H1 (cell line): ENCODE measurements around the gene MAPK4. TPM values are rescaled to one million over a fixed set of nuclear protein-coding genes. Genes with fewer than 3 reads are reported as not detected.
A peak's percentile ranks its signal among the peaks of the same experiment; 100 is the strongest.

Experiments
- CTCF ChIA-PET: fragments of 300-600 bp; sonication (Branson Sonifier 250); formaldehyde crosslinking; loops from one replicate; lab custom pipeline; 2021; ENCODE audit not compliant: partially characterized antibody; lab: Charles Lee
- POLR2A ChIA-PET: fragments of 300-600 bp; sonication (Branson Sonifier 250); formaldehyde crosslinking; loops from one replicate; lab custom pipeline; 2021; ENCODE audit warnings: inconsistent platforms; ENCODE audit not compliant: partially characterized antibody; lab: Charles Lee
- DNase-seq, 2 experiments: peaks; one replicate each; pipeline versions ENCODE4 v3.0.0 to v3.0.0-alpha.2; 2010 to 2022; ENCODE audit warnings: low spot score in 2 of 2, low read depth in 1 of 2, mixed read lengths in 1 of 2
- FAIRE-seq: peaks from 2 replicates; lab custom pipeline; 2011; peaks lifted over from hg19 to GRCh38; lab: Jason Lieb, UNC
- H2AFZ ChIP-seq: 2 replicates; pipeline ENCODE4 v1.8.1; 2012; ENCODE audit warnings: low read length, inconsistent platforms
- H2AK5ac ChIP-seq: 2 replicates; pipeline ENCODE4 v1.6.1; 2013; ENCODE audit warnings: low read depth, low read length
- H2BK120ac ChIP-seq: replicated peaks from 2 replicates; pipeline ENCODE3; 2013; ENCODE audit warnings: low read depth, low read length, inconsistent platforms
- H2BK12ac ChIP-seq: 2 replicates; pipeline ENCODE4 v1.6.1; 2013; ENCODE audit warnings: low read depth, low read length
- H2BK15ac ChIP-seq: 2 replicates; pipeline ENCODE4 v1.6.1; 2013; ENCODE audit warnings: low read length
- H2BK20ac ChIP-seq: 2 replicates; pipeline ENCODE4 v1.6.1; 2013; ENCODE audit warnings: low read length
- H2BK5ac ChIP-seq: 2 replicates; pipeline ENCODE4 v1.6.1; 2013; ENCODE audit warnings: low read depth, low read length
- H3K14ac ChIP-seq: 2 replicates; pipeline ENCODE4 v1.6.1; 2013; ENCODE audit warnings: inconsistent platforms; ENCODE audit not compliant: insufficient read length
- H3K18ac ChIP-seq: 2 replicates; pipeline ENCODE4 v1.6.1; 2013; ENCODE audit warnings: low read length; ENCODE audit errors: extremely low read depth
- H3K23ac ChIP-seq: 2 replicates; pipeline ENCODE4 v1.6.1; 2013; ENCODE audit warnings: inconsistent platforms; ENCODE audit not compliant: insufficient read length
- H3K23me2 ChIP-seq: 2 replicates; pipeline ENCODE4 v1.6.1; 2013; ENCODE audit warnings: low read depth, low read length
- H3K27ac ChIP-seq: 2 replicates; pipeline ENCODE4 v1.6.1; 2011; ENCODE audit warnings: low read depth, low read length, inconsistent platforms
- H3K27me3 ChIP-seq, 4 experiments: replicated peaks in 1 of 4; 1 replicate in 1 of 4; 2 replicates in 3 of 4; pipeline versions ENCODE4 v1.6.1 to v1.8.1; 2011 to 2013; ENCODE audit warnings: low read length in 3 of 4, mild to moderate bottlenecking in 3 of 4, inconsistent platforms in 2 of 4, mixed read lengths in 2 of 4, moderate library complexity in 1 of 4; ENCODE audit not compliant: control insufficient read depth in 3 of 4, insufficient read depth in 3 of 4; ENCODE audit errors: extremely low read depth in 1 of 4
- H3K36me3 ChIP-seq, 4 experiments: 2 replicates each; pipeline versions ENCODE4 v1.6.1 to v1.8.1; 2011 to 2013; ENCODE audit warnings: mild to moderate bottlenecking in 4 of 4, low read length in 3 of 4, moderate library complexity in 2 of 4, control low read depth in 1 of 4, inconsistent platforms in 1 of 4; ENCODE audit not compliant: insufficient read depth in 4 of 4, control insufficient read depth in 2 of 4
- H3K4ac ChIP-seq: replicated peaks from 2 replicates; pipeline ENCODE3; 2013; ENCODE audit warnings: low read length, low read depth, mixed read lengths, inconsistent platforms; ENCODE audit not compliant: insufficient read length
- H3K4me1 ChIP-seq, 4 experiments: replicated peaks in 1 of 4; 1 replicate in 1 of 4; 2 replicates in 3 of 4; pipeline versions ENCODE4 v1.6.1 to v1.8.1; 2011 to 2013; ENCODE audit warnings: low read length in 3 of 4, inconsistent platforms in 2 of 4, mixed read lengths in 1 of 4; ENCODE audit not compliant: insufficient read depth in 4 of 4, control insufficient read depth in 3 of 4
- H3K4me2 ChIP-seq, 2 experiments: 2 replicates each; pipeline versions ENCODE4 v1.6.1 to v1.8.1; 2011 to 2013; ENCODE audit warnings: low read depth in 2 of 2, low read length in 2 of 2, control low read depth in 1 of 2, inconsistent platforms in 1 of 2, mild to moderate bottlenecking in 1 of 2; ENCODE audit not compliant: insufficient read depth in 1 of 2
- H3K4me3 ChIP-seq, 4 experiments: fragments of 200-600, 300-600 bp in 1 of 4; sonication (generic), shearing (Covaris generic), sonication (Bioruptor Twin) in 1 of 4; 2 replicates each; pipeline versions ENCODE4 v1.5.1 to v1.8.1; 2011 to 2016; ENCODE audit warnings: low read length in 4 of 4, low read depth in 3 of 4, control low read depth in 2 of 4, inconsistent platforms in 2 of 4, mild to moderate bottlenecking in 2 of 4, mixed read lengths in 1 of 4, moderate library complexity in 1 of 4; ENCODE audit not compliant: insufficient read depth in 2 of 4; ENCODE audit errors: extremely low read depth in 1 of 4
- H3K56ac ChIP-seq: replicated peaks from 2 replicates; pipeline ENCODE3; 2013; ENCODE audit warnings: low read depth, mild to moderate bottlenecking, mixed read lengths, low read length, inconsistent platforms; ENCODE audit not compliant: insufficient read length
- H3K79me1 ChIP-seq: 2 replicates; pipeline ENCODE4 v1.6.1; 2013; ENCODE audit warnings: low read depth, low read length, control low read depth
- H3K79me2 ChIP-seq, 2 experiments: 2 replicates each; pipeline versions ENCODE4 v1.6.1 to v1.8.1; 2012 to 2013; ENCODE audit warnings: low read length in 2 of 2, mild to moderate bottlenecking in 2 of 2, inconsistent platforms in 1 of 2; ENCODE audit not compliant: insufficient read depth in 2 of 2, control insufficient read depth in 1 of 2
- H3K9ac ChIP-seq, 4 experiments: replicated peaks in 1 of 4; 1 replicate in 1 of 4; 2 replicates in 3 of 4; pipeline versions ENCODE4 v1.6.1 to v1.8.1; 2011 to 2013; ENCODE audit warnings: low read depth in 3 of 4, low read length in 3 of 4, control low read depth in 2 of 4, mild to moderate bottlenecking in 2 of 4, moderate library complexity in 2 of 4, inconsistent platforms in 1 of 4; ENCODE audit errors: extremely low read depth in 1 of 4
- H3K9me3 ChIP-seq, 2 experiments: 2 replicates each; pipeline versions ENCODE4 v1.6.1 to v1.8.1; 2012 to 2013; ENCODE audit warnings: mild to moderate bottlenecking in 2 of 2, moderate library complexity in 2 of 2, control low read depth in 1 of 2, inconsistent platforms in 1 of 2, low read depth in 1 of 2, low read length in 1 of 2, mixed read lengths in 1 of 2; ENCODE audit not compliant: insufficient read depth in 2 of 2
- H4K20me1 ChIP-seq, 2 experiments: replicated peaks in 1 of 2; 2 replicates each; pipeline versions ENCODE3 to v1.8.1; 2011 to 2013; ENCODE audit warnings: inconsistent platforms in 2 of 2, low read length in 2 of 2, mild to moderate bottlenecking in 1 of 2; ENCODE audit not compliant: insufficient read depth in 2 of 2, control insufficient read depth in 1 of 2
- H4K5ac ChIP-seq: 2 replicates; pipeline ENCODE4 v1.6.1; 2013; ENCODE audit warnings: low read length, low read depth, mixed read lengths, inconsistent platforms; ENCODE audit not compliant: insufficient read length
- H4K8ac ChIP-seq: 2 replicates; pipeline ENCODE4 v1.8.0; 2013; ENCODE audit warnings: mild to moderate bottlenecking, moderate library complexity, low read length, inconsistent platforms; ENCODE audit not compliant: insufficient read depth; ENCODE audit errors: extremely low read depth
- H4K91ac ChIP-seq: replicated peaks from 2 replicates; pipeline ENCODE3; 2013; ENCODE audit warnings: low read length, mixed read lengths, inconsistent platforms; ENCODE audit not compliant: insufficient read length
- HDAC6 ChIP-seq: IDR thresholded peaks from one replicate; pipeline ENCODE4 v1.7.1; 2012; ENCODE audit warnings: low read depth, mild to moderate bottlenecking, inconsistent platforms, low read length, moderate library complexity
- SAP30 ChIP-seq: fragments of 300-600 bp; sonication (generic); IDR thresholded peaks from 2 replicates; pipeline ENCODE4 v1.7.1; 2012; ENCODE audit warnings: low read length, moderate library complexity, mild to moderate bottlenecking, inconsistent platforms; ENCODE audit not compliant: insufficient read depth, insufficient replicate concordance
- SP2 ChIP-seq: IDR thresholded peaks from 2 replicates; pipeline ENCODE4 v1.6.1; 2012; ENCODE audit warnings: mild to moderate bottlenecking, low read length, inconsistent platforms
- WGBS, 2 experiments: shearing (Covaris generic) in 1 of 2; methylation state at CpG; one replicate each; pipeline versions ENCODE4 v1.1.6 to v1.1.7; 2013 to 2015; ENCODE audit warnings: low lambda C conversion rate in 2 of 2, mixed read lengths in 2 of 2, inconsistent platforms in 1 of 2, low coverage in 1 of 2, missing lambda C conversion rate in 1 of 2; ENCODE audit not compliant: insufficient replicate concordance in 2 of 2, insufficient coverage in 1 of 2, insufficient read length in 1 of 2; ENCODE audit errors: extremely low coverage in 1 of 2, missing lambda C conversion rate in 1 of 2; 5-methylcytosine and 5-hydroxymethylcytosine counted together
- polyA plus RNA-seq, 7 experiments: library from polyadenylated mRNA; depleted of rRNA in 3 of 7; stranded (reverse) in 5 of 7; unstranded in 2 of 7; fragments of >200 nt in 5 of 7; fragments of 200-250 nt in 2 of 7; gene quantifications; 1 replicate in 5 of 7; 2 replicates in 1 of 7; 4 replicates in 1 of 7; pipeline versions ENCODE4 v1.2.1 to v1.2.3, GENCODE V29; 2011 to 2013; ENCODE audit warnings: missing spikeins in 2 of 7, mixed read lengths in 2 of 7
- total RNA-seq: library from RNA; stranded (reverse); fragmentation: NEBNext Ultra II Directional; extraction: Animal tissue kit (Norgen Biotek cat#: 25700); gene quantifications from 2 replicates; pipeline ENCODE4 v1.2.1, GENCODE V29; 2021
- TF ChIP-seq, protein P1 (sequence below): IDR thresholded peaks from 2 replicates; pipeline ENCODE4 v1.6.1; 2012; ENCODE audit warnings: inconsistent platforms
- TF ChIP-seq, protein P2 (sequence below): IDR thresholded peaks from 2 replicates; pipeline ENCODE4 v1.6.1; 2012; ENCODE audit warnings: inconsistent platforms

The MAPK4 gene
- total and polyA plus RNA-seq, 2 of the 8 experiments (the other 6 are each of a cell fraction or from before 2014, with no cell fraction given), result 3.2 to 3.7 TPM

DNA sequence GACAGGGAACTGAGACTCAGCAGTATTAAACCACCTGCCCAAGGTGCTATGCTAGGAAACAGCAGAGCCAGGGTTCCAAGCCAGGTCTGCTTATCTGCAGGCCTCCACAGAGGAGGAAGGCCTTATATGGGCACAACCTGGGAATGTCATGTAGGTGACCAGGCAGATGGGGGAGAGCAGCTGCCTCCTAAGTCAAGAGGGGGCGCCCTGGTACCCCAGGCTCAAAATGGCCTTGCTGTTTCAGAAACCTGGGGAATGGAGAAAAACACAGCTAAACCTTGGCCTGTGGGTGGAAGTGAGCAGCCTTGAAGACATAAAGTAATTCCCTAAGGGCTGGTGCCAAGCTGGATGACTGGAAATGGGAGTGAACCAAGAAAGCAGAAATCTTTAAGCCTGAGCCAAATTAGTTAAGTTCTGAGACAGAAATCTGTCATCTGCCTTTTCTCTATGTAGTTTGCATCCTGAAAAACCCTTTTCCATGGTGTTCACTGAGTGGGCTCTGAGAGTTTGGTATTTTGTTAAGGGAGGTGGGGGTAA is 79.1 kb downstream of the MAPK4 start:
- Histone ChIP-seq H2BK5ac (no peak overlapping the region), H3K18ac (no peak overlapping the region), H3K27me3 (no peaks in the 10 kb centered on the region), H2BK20ac (no peak overlapping the region), H3K4me2 (no peak overlapping the region), H2BK15ac (no peak overlapping the region; the same call in 1 of the 2 replicates), H3K79me1 (no peaks in the 10 kb centered on the region), H3K14ac (no peak overlapping the region), H4K20me1 (no peaks in the 10 kb centered on the region), H4K91ac (no peak overlapping the region), H3K9ac (no peak overlapping the region), H3K56ac (no peak overlapping the region), H2BK12ac (no peak overlapping the region; the same call in 1 of the 2 replicates), H3K9me3 (no peaks in the 10 kb centered on the region), H3K79me2 (no peaks in the 10 kb centered on the region), H2BK120ac (no peak overlapping the region), H2AK5ac (no peak overlapping the region), H3K4ac (no peak overlapping the region), H3K23ac (no peak overlapping the region), H4K5ac (no peak overlapping the region), H4K8ac (no peak overlapping the region), H3K36me3 (no peaks in the 10 kb centered on the region), H3K4me1 (peaks cover 0 to 2% (median under 1%) of the 10 kb centered on the region in 4 experiments; a peak in 1 of 7 replicates), H3K23me2 (no peaks in the 10 kb centered on the region), H2AFZ (no peak overlapping the region), H3K27ac (no peak overlapping the region; the same call in 1 of the 2 replicates), H3K4me3 (no peak overlapping the region)
- POLR2A ChIA-PET, result no interaction called here
- CTCF ChIA-PET, result interaction anchor here (0.9 to 1.7 kb wide), 6 partner anchors 8 to 53 kb away, joined by 3 to 5 read pairs (median 4); no protein-coding TSS in a partner anchor
- DNase-seq (peak in 1 of 2 experiments; percentile 53), FAIRE-seq (peak; percentile 87)
- 75% methylated on average over 1 of the region's 1 CpG; no CpG with 5 or more reads in 1 of the 2 experiments for WGBS, 2 experiments
- TF ChIP-seq, protein P1, sequence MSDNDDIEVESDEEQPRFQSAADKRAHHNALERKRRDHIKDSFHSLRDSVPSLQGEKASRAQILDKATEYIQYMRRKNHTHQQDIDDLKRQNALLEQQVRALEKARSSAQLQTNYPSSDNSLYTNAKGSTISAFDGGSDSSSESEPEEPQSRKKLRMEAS, result no peak
- TF ChIP-seq, protein P2, sequence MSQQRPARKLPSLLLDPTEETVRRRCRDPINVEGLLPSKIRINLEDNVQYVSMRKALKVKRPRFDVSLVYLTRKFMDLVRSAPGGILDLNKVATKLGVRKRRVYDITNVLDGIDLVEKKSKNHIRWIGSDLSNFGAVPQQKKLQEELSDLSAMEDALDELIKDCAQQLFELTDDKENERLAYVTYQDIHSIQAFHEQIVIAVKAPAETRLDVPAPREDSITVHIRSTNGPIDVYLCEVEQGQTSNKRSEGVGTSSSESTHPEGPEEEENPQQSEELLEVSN, result no peak
- no peak for TF ChIP-seq HDAC6
- TF ChIP-seq SAP30, result no peak
- no peak for TF ChIP-seq SP2
